Activated CD8-positive, alpha-beta T cell treated with anti-CD3 and anti-CD28 coated beads for 36 hours (primary cell): Measurements from ENCODE around the gene SLX4IP. TPM values are rescaled to one million over a fixed set of nuclear protein-coding genes. Genes with fewer than 3 reads are reported as not detected.

Experiments used
- ATAC-seq: fragments of 200-7000 bp; cut with Tn5 transposase; one replicate; pipeline ENCODE4 v1.10.0; 2021; ENCODE audit warnings: mild to moderate bottlenecking, moderate library complexity
- CTCF ChIA-PET: fragments of 350-600 bp; sonication (Branson Sonifier 250); formaldehyde crosslinking; loops from one replicate; lab custom pipeline; 2021; ENCODE audit warnings: antibody characterized with exemption; lab: Charles Lee
- POLR2A ChIA-PET: fragments of 350-600 bp; sonication (Branson Sonifier 250); formaldehyde crosslinking; loops from one replicate; lab custom pipeline; 2021; ENCODE audit warnings: antibody characterized with exemption; lab: Charles Lee
- DNase-seq: peaks from one replicate; pipeline ENCODE4 v3.0.0-alpha.2; 2020
- H3K27ac Mint-ChIP-seq: one replicate; pipeline ENCODE4 v1.8.0; 2021; ENCODE audit warnings: mild to moderate bottlenecking, mixed read lengths
- H3K27me3 Mint-ChIP-seq: one replicate; pipeline ENCODE4 v1.8.0; 2021; ENCODE audit warnings: mixed read lengths
- H3K36me3 Mint-ChIP-seq: one replicate; pipeline ENCODE4 v1.8.0; 2021; ENCODE audit warnings: low read depth, mixed read lengths
- H3K4me1 Mint-ChIP-seq: one replicate; pipeline ENCODE4 v1.8.0; 2021; ENCODE audit warnings: low read depth, mixed read lengths
- H3K4me3 Mint-ChIP-seq: one replicate; pipeline ENCODE4 v1.8.0; 2021; ENCODE audit warnings: mild to moderate bottlenecking, moderate library complexity, mixed read lengths
- H3K9me3 Mint-ChIP-seq: one replicate; pipeline ENCODE4 v1.8.0; 2021; ENCODE audit warnings: mixed read lengths
- CTCF ChIP-seq: fragments of 200-600 bp; IDR thresholded peaks from one replicate; pipeline ENCODE4 v1.8.0; 2022; ENCODE audit warnings: antibody characterized with exemption, mild to moderate bottlenecking
- intact Hi-C: fragments of 100-400 bp; cut with micrococcal nuclease; formaldehyde crosslinking; loops from one replicate; pipeline ENCODE4 v1.10.0; 2022
- total RNA-seq, 2 experiments: library from RNA; stranded (reverse); gene quantifications; one replicate each; pipeline ENCODE4 v1.2.3, GENCODE V29; 2021

SLX4IP gene
- total RNA-seq, 2 experiments from 2014 or later: 6.5 to 7.3 TPM

- Mint-ChIP-seq H3K4me3 (no peak overlapping the region), H3K36me3 (peaks cover 26% of the 10 kb centered on the region), H3K4me1 (peaks cover 8% of the 10 kb centered on the region), H3K9me3 (no peaks in the 10 kb centered on the region), H3K27ac (no peak overlapping the region), H3K27me3 (no peaks in the 10 kb centered on the region)
- ChIA-PET POLR2A (interaction anchor here (0.8 kb wide), 1 partner anchor 1019 kb away, joined by 4 read pairs; no protein-coding TSS in a partner anchor), CTCF (no interaction called here)
- no peak for TF ChIP-seq CTCF
- DNase-seq (no peak), ATAC-seq (no peak)
- intact Hi-C loops: no loop called here
Observed at GRCh38 chr20:10573273-10573950, 138.3 kb downstream of the SLX4IP start.

GRCh38 chr20:10573951-10574339 is 138.8 kb downstream of the SLX4IP start:
- no peaks in the 10 kb centered on the region for H3K9me3 Mint-ChIP-seq
- ChIA-PET POLR2A (interaction anchor here (0.8 kb wide), 1 partner anchor 1019 kb away, joined by 4 read pairs; no protein-coding TSS in a partner anchor), CTCF (no interaction called here)
- peaks cover 13% of the 10 kb centered on the region for H3K4me1 Mint-ChIP-seq
- intact Hi-C loops: no loop called here
- DNase-seq: no peak
- no peak overlapping the region for H3K27ac Mint-ChIP-seq
- peaks cover 26% of the 10 kb centered on the region for H3K36me3 Mint-ChIP-seq
- H3K27me3 Mint-ChIP-seq: no peaks in the 10 kb centered on the region
- H3K4me3 Mint-ChIP-seq: no peak overlapping the region
- no peak for ATAC-seq
- no peak for TF ChIP-seq CTCF

- H3K36me3 Mint-ChIP-seq: peaks cover 15% of the 10 kb centered on the region
- H3K9me3 Mint-ChIP-seq: no peaks in the 10 kb centered on the region
- no peak overlapping the region for H3K4me3 Mint-ChIP-seq
- ChIA-PET POLR2A (interaction anchor here (1.5 kb wide), 1 partner anchor 10 kb away, joined by 3 read pairs; no protein-coding TSS in a partner anchor), CTCF (interaction anchor here (0.9 kb wide), 1 partner anchor 576 kb away, joined by 3 read pairs; no protein-coding TSS in a partner anchor)
- no peak for TF ChIP-seq CTCF
- intact Hi-C loops: no loop called here
- no peaks in the 10 kb centered on the region for H3K27me3 Mint-ChIP-seq
- no peak overlapping the region for H3K27ac Mint-ChIP-seq
- DNase-seq (no peak), ATAC-seq (no peak)
- peaks cover 11% of the 10 kb centered on the region for H3K4me1 Mint-ChIP-seq
Observed at GRCh38 chr20:10576411-10577090, 141.4 kb downstream of the SLX4IP start.

GRCh38 chr20:10577648-10578047 is 142.5 kb downstream of the SLX4IP start:
- Mint-ChIP-seq H3K36me3 (peaks cover 15% of the 10 kb centered on the region), H3K4me3 (no peak overlapping the region), H3K9me3 (no peaks in the 10 kb centered on the region), H3K27ac (no peak overlapping the region), H3K27me3 (no peaks in the 10 kb centered on the region), H3K4me1 (peaks cover 7% of the 10 kb centered on the region)
- TF ChIP-seq CTCF: no peak
- DNase-seq: no peak
- ChIA-PET POLR2A (no interaction called here), CTCF (interaction anchor here (0.9 to 1.6 kb wide), 2 partner anchors 9 to 577 kb away, joined by 3 to 4 read pairs; no protein-coding TSS in a partner anchor)
- no peak for ATAC-seq
- intact Hi-C loops: no loop called here

GRCh38 chr20:10578607-10579006 is 143.5 kb downstream of the SLX4IP start:
- no peaks in the 10 kb centered on the region for H3K9me3 Mint-ChIP-seq
- CTCF ChIA-PET: interaction anchor here (1.6 kb wide), 1 partner anchor 8 kb away, joined by 4 read pairs; no protein-coding TSS in a partner anchor
- ATAC-seq (no peak), DNase-seq (no peak)
- no peak overlapping the region for H3K27ac Mint-ChIP-seq
- no peak for TF ChIP-seq CTCF
- intact Hi-C loops: no loop called here
- no peak overlapping the region for H3K4me3 Mint-ChIP-seq
- H3K27me3 Mint-ChIP-seq: no peaks in the 10 kb centered on the region
- peaks cover 7% of the 10 kb centered on the region for H3K4me1 Mint-ChIP-seq
- H3K36me3 Mint-ChIP-seq: peaks cover 12% of the 10 kb centered on the region
- POLR2A ChIA-PET: no interaction called here
